NCI-H146 treated with DMSO at 0.1 percent for 48 hours (cell line): ENCODE results near the gene AFG1L.
A peak's percentile ranks its signal among the peaks of the same experiment; 100 is the strongest.
"Not testable (repeated sequence)": the region's sequence is repeated elsewhere in the genome, so short reads cannot be mapped to it uniquely, and the experiment has no call there.

ENCODE experiments used
- DNase-seq: peaks from one replicate; lab custom pipeline; 2025; ENCODE audit not compliant: unreplicated experiment; lab: John Stamatoyannopoulos, UW

Gene AFG1L

GRCh38 chr6:108287373-108287772, 7.5 kb upstream of the AFG1L start:
- no peak for DNase-seq

- DNase-seq = no peak
Measured at GRCh38 chr6:108288742-108289141, 6.1 kb upstream of the AFG1L start.

DNA sequence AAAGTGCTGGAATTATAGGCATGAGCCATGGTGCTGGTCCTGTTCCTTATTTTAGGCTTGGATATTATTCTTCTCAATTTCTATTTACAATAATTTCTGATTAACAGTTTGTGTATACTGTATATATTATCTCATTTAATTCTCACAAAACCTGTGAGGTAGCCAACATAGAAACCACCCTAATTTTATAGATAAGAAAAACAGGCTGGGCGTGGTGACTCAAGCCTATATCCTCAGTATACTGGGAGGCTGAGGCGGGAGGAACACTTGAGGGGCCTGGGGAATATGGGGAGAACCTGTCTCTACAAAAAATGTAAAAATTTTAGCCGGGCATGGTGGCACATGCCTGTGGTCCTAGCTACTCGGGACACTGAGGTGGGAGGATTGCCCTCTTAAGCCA, 3.8 kb upstream of the AFG1L start:
- DNase-seq = no peak

- DNase-seq = not testable (repeated sequence)
Measured at GRCh38 chr6:108292561-108292960, 2.3 kb upstream of the AFG1L start.

DNA sequence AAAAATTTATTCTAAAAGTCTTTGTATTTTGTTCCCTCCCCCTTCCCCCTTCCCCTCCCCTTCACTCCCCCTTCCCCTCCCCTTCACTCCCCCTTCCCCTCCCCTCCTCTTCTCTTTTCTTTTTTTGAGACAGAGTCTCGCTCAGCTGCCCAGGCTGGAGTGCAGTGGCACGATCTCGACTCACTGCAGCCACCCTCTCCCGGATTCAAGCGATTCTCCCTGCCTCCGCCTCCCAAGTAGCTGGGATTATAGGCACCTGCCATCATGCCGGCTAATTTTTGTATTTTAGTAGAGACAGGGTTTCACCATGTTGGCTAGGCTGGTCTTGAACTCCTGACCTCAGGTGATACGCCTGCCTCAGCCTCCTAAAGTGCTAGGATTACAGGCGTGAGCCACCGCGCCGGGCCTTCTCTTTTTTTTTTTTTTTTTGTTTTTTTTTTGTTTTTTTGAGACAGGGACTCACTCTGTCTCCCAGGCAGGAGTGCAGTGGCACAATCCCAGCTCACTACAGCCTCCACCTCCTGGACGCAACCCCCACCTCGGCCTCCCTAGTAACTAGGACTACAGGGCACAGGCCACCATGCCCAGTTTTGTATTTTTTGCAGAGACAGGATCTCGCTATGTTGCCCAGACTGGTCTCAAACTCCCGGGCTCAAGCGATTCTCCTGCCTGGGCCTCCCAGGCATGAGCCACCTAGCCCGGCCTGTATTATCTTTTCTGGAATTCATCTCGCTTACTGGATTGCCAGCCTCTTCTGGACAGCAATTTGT, 1.1 kb upstream of the AFG1L start:
- DNase-seq = no peak

- DNase-seq = peak; percentile 58
Measured at GRCh38 chr6:108294297-108294726, 542 bp upstream of the AFG1L start.

GRCh38 chr6:108295676-108296075, 822 bp downstream of the AFG1L start:
- no peak for DNase-seq

DNA sequence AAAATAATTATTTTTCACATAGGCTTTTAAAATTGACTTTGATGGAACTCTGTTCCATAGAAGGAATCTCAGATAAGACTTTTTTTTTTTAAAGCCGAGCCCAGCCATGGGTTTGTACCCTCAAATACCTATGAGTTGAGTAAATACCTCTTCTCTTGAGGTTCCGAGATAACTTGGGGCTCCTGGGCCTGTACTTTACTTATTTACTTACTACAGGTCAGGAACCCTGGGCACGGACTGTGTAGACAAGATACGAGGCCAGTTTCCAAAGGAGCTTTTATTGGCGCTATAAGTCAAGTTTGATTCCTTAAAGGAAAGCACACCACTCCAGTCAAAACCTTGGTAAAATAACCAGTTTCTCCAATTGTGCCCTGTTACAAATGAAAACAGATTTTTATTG, 7.5 kb downstream of the AFG1L start:
- no peak for DNase-seq

DNA sequence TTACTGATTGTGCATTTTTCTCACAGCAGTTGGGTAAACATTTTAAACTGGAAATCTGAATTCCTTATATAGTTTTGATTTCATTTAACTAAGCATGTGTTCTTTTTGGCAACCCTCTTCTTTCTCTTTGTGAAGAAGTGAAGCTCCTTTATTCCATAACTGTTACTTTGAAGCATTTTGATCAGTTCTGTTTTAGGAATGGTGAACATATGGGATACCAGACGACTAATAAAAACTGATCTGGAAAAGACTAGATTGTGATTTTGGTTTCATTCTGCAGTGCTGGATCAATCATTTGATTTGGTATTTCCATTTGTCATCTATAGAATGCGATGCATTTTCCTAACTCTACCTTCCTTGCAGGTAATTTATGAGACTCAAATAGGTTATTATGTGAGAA, 9.8 kb downstream of the AFG1L start:
- no peak for DNase-seq

GRCh38 chr6:108308641-108309040, 13.8 kb downstream of the AFG1L start:
- DNase-seq = not testable (repeated sequence)

DNA sequence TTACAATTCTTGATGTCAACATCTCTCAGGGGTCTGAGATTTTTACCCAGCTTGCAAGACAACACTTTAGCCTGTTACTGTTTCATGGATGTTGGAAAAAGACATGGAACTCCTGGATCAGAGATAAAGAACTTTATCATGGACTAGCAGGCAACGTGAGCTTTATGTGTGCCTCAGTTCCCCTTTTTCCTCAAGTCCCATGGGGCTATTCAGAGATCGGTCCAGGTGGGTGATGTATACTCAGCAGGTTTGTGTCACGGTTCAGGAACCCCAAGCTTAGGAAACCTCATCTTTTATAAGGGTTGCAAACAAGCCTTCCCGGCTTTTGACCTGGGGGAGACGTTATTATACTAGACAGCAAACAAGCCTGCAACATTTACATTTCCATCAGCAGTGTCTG, 15.0 kb downstream of the AFG1L start:
- no peak for DNase-seq

GRCh38 chr6:108312605-108313004, 17.8 kb downstream of the AFG1L start:
- DNase-seq = no peak

DNA sequence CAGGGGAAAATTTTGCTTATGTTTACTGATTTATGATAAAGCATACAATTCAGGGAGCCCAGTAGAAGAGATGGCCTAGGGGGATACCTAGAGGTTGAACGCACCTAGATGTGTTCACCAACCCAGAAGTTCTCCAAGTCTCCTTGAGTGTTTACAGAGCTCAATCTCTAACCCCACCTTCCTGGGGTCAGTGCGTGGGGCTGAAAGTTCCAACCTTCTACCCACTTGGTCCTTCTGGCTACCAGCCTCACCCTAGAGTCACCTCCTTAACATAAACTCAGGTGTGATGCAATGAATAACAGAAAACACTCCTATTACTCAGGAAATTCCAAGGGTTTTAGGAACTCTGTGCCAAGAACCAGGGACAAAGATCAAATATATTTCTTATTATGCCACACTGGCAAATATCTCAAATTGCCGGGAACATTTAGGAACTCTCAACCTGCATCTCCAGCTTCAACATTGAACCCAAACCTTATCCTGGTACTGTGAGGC, 26.4 kb downstream of the AFG1L start:
- no peak for DNase-seq

- no peak for DNase-seq
Measured at GRCh38 chr6:108322728-108323127, 27.9 kb downstream of the AFG1L start.

GRCh38 chr6:108323710-108324466, 29.0 kb downstream of the AFG1L start:
- DNase-seq = no peak

- not testable (repeated sequence) for DNase-seq
Measured at GRCh38 chr6:108330221-108330785, 35.4 kb downstream of the AFG1L start.

DNA sequence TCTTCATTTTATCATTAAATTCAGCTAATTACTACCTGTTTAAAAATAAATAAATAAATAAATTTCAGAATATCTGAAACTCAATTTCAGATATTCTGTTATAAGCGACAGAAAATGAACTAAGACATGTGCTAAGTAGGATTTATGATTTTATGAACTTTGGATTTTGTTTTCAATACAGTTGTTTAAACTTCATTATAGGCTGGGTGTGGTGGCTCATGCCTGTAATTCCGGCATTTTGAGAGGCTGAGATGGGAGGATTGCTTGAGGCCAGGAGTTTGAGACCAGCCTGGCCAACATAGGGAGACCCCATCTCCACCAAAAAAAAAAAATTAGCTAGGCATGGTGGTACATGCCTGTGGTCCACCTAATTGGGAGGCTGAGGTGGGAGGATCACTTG, 36.0 kb downstream of the AFG1L start:
- DNase-seq = no peak

DNA sequence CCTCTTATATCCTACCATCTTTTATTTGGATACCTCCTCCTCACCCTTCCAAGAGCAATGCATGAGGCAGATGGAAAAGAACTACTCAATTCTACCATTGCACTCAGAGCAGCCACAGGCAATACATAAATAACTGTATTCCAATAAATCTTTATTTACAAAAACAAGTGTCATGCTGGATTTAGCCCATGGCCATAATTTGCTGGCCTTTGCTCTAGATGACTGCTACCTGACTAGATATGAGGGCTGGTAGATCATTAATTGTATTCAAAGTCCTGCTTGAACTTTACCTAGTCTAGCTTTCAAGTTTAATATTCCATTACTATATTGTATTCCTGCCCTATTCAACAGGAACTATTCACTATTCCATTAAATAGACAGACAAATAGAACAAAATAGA, 37.1 kb downstream of the AFG1L start:
- DNase-seq = no peak

DNA sequence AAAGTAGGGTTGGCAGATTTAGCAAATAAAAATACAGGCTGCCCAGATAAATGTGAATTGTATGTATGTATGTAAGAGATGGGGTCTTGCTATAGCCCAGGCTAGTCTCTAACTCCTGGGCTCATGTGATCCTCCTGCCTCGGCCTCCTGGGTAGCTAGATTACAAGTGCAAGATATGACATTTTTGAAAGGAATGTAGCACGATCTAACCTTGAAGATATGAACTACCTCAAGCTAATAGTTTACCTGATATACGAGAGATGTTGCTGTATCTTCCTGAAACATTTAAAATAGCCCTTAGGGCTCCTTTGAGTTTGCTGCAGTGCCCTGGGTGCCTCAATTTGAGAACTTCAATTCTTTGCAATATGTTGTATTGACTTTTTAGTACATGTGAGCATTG, 42.1 kb downstream of the AFG1L start:
- no peak for DNase-seq

DNA sequence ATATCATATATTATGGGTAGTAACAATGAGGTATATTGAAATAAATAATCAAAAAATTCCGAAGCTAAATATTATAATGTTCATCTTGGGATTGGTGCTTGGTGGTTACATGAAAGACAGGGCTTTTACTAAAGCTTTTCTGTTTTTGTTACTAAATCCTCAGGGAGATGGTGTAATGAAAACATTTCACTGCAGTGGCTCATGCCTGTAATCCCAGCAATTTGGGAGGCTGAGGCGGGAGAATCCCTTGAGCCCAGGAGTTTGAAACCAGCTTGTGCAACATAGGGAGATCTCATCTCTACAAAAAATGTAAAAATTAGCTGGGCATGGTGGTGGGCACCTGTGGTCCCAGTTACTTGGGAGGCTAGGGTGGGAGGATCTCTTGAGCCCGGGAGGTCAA, 42.9 kb downstream of the AFG1L start:
- no peak for DNase-seq

- no peak for DNase-seq
Measured at GRCh38 chr6:108341372-108341771, 46.5 kb downstream of the AFG1L start.

DNA sequence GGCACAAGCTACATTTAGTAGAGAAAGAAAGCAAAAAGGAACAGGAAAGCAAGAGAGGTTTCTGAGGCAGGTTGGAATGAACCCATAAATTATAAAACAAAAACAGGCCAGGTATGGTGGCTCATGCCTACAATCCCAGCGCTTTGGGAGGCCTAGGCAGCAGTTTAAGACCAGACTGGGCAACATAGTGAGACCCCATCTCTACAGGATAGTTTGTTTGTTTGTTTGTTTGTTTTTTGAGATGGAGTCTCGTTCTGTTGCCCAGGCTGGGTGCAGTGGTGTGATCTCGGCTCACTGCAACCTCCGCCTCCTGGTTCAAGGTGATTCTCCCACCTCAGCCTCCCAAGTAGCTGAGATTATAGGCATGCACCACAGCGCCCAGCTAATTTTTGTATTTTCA, 49.0 kb downstream of the AFG1L start:
- no peak for DNase-seq
